PFSK-1 (cell line): ENCODE data around the gene C1QL4.

Experiments used
- FOXP2 ChIP-seq: optimal IDR thresholded peaks from 2 replicates; pipeline ENCODE3; 2011; ENCODE audit warnings: borderline replicate concordance, control low read depth, inconsistent platforms; ENCODE audit not compliant: insufficient read depth; ENCODE audit errors: extremely low read length, extremely low read depth
- POLR2AphosphoS5 ChIP-seq: IDR thresholded peaks from 2 replicates; pipeline ENCODE4 v1.6.1; 2012; ENCODE audit warnings: low read depth, mild to moderate bottlenecking, control low read depth, low read length, moderate library complexity
- SIN3A ChIP-seq: IDR thresholded peaks from 2 replicates; pipeline ENCODE4 v1.6.1; 2012; ENCODE audit warnings: mild to moderate bottlenecking, low read length, moderate library complexity, borderline replicate concordance; ENCODE audit not compliant: insufficient read depth
- TAF1 ChIP-seq: IDR thresholded peaks from 2 replicates; pipeline ENCODE4 v1.6.1; 2012; ENCODE audit warnings: low read length, control low read depth, borderline replicate concordance; ENCODE audit not compliant: insufficient read depth
- TF ChIP-seq, protein P1 (sequence below), 2 experiments: IDR thresholded peaks; 2 replicates each; pipeline versions ENCODE4 v1.6.1 to v1.8.0; 2011 to 2012; ENCODE audit warnings: low read depth in 2 of 2, low read length in 2 of 2, control low read depth in 1 of 2, inconsistent platforms in 1 of 2, mild to moderate bottlenecking in 1 of 2, moderate library complexity in 1 of 2; ENCODE audit not compliant: insufficient read depth in 1 of 2

Gene C1QL4

DNA sequence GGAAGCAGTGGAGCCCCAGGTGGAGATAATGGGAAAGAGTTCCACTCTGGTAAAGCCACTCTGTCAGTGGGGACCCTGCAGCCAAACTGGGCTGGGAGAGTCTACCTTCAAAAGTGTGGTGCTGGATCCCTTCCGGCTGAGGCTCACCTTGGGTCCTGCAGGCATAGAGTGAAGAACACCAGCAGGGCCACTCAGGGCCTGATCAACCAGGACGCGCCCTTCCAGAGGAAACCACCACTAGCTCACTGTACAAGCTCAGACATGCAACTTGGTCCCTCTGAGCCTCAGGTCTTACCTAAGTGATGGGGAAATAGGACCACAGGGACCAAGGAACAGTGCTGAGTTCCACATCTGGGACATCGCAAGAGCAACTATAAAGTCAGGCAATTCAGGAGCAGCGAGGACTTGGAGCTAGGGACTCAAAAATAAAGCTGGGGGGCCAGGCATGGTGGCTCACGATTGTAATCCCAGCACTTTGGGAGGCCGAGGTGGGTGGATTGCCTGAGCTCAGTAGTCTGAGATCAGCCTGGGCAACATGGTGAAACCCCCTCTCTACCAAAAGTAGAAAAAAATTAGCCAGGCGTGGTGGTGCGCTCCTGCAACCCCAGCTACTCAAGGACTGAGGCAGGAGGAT lies 47.9 kb downstream of the C1QL4 start:
- TF ChIP-seq TAF1 (no peak), POLR2AphosphoS5 (no peak), FOXP2 (no peak), SIN3A (no peak)
- TF ChIP-seq, protein P1, sequence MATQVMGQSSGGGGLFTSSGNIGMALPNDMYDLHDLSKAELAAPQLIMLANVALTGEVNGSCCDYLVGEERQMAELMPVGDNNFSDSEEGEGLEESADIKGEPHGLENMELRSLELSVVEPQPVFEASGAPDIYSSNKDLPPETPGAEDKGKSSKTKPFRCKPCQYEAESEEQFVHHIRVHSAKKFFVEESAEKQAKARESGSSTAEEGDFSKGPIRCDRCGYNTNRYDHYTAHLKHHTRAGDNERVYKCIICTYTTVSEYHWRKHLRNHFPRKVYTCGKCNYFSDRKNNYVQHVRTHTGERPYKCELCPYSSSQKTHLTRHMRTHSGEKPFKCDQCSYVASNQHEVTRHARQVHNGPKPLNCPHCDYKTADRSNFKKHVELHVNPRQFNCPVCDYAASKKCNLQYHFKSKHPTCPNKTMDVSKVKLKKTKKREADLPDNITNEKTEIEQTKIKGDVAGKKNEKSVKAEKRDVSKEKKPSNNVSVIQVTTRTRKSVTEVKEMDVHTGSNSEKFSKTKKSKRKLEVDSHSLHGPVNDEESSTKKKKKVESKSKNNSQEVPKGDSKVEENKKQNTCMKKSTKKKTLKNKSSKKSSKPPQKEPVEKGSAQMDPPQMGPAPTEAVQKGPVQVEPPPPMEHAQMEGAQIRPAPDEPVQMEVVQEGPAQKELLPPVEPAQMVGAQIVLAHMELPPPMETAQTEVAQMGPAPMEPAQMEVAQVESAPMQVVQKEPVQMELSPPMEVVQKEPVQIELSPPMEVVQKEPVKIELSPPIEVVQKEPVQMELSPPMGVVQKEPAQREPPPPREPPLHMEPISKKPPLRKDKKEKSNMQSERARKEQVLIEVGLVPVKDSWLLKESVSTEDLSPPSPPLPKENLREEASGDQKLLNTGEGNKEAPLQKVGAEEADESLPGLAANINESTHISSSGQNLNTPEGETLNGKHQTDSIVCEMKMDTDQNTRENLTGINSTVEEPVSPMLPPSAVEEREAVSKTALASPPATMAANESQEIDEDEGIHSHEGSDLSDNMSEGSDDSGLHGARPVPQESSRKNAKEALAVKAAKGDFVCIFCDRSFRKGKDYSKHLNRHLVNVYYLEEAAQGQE (IDR thresholded peaks at IDR 0.05; ENCODE audit: insufficient read depth in 1 of 2, low read depth in 2 of 2, low read length in 2 of 2): no peak

DNA sequence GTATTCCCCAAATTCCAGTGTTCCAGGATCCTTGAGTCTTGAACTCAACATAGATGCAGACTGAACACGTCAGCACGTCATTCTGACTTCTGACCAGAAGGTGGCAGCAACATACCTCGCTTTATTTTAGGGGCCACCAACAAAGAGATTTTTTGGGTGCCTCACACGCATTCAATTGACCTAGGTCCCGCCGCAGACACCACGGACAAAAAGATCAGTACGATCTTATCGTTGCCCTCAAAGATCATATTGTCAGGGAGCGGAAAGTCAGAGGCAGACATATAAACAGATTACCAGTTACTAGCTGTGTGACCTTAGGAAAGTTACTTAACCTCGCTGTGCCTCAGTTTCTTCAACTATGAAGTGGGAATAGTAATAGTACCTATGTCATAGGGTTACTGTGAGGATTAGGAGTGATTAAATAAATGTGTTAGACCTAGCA lies 48.6 kb downstream of the C1QL4 start:
- TF ChIP-seq SIN3A (no peak), POLR2AphosphoS5 (no peak), TAF1 (no peak), FOXP2 (no peak)
- TF ChIP-seq, protein P1 (IDR thresholded peaks at IDR 0.05; ENCODE audit: insufficient read depth in 1 of 2, low read depth in 2 of 2, low read length in 2 of 2): no peak

DNA sequence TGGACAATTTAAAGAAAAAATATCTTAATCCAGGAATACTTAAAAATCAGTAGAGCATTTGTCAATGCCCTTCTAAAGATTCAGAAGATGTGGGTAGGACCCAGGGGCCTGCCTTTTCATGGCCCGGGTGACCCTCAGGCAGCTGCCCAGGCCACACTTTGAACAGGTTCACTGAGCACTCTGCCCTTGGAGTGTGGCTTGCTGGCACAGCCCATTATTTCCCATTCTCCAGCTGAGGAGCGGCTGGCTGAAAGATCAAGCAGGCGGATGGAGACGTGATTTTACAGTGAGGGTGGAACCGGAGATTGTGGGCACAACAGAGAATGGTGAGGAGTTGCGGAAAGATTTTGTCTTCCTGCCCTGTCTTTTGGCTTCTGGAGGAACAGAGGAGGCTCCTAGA lies 49.1 kb downstream of the C1QL4 start:
- TF ChIP-seq TAF1 (no peak), FOXP2 (no peak), POLR2AphosphoS5 (no peak), SIN3A (no peak)
- TF ChIP-seq, protein P1 (IDR thresholded peaks at IDR 0.05; ENCODE audit: insufficient read depth in 1 of 2, low read depth in 2 of 2, low read length in 2 of 2): no peak

GRCh38 chr12:49284672-49285071 lies 52.3 kb downstream of the C1QL4 start:
- TF ChIP-seq TAF1 (no peak), SIN3A (no peak), FOXP2 (no peak), POLR2AphosphoS5 (no peak)
- TF ChIP-seq, protein P1 (IDR thresholded peaks at IDR 0.05; ENCODE audit: insufficient read depth in 1 of 2, low read depth in 2 of 2, low read length in 2 of 2): no peak
